Forelimb muscle (tissue), 1 donor: ENCODE results near the gene KDM1B. TPM values are rescaled to one million over a fixed set of nuclear protein-coding genes. Genes with fewer than 3 reads are reported as not detected.
"Not testable (repeated sequence)": the region's sequence is repeated elsewhere in the genome, so short reads cannot be mapped to it uniquely, and the experiment has no call there.

Experiments
- DNase-seq: peaks from one replicate; pipeline ENCODE4 v3.0.0-alpha.2; 2013; ENCODE audit warnings: low read depth
- polyA plus RNA-seq: library from polyadenylated mRNA; unstranded; fragments of 120-200 nt; gene quantifications from one replicate; pipeline ENCODE4 v1.2.1, GENCODE V29; 2013; ENCODE audit not compliant: insufficient read length

The KDM1B gene
- polyA plus RNA-seq, 1 donor, result 28.3 TPM

- no peak for DNase-seq
These were observed 34.0 kb downstream of the KDM1B start for GRCh38 chr6:18189196-18189595.

GRCh38 chr6:18192026-18192425 is 36.8 kb downstream of the KDM1B start:
- DNase-seq, result no peak

- no peak for DNase-seq
These were observed 48.6 kb downstream of the KDM1B start for GRCh38 chr6:18203786-18204185.

GRCh38 chr6:18204691-18205090 is 49.5 kb downstream of the KDM1B start:
- no peak for DNase-seq

GRCh38 chr6:18206591-18206990 is 51.4 kb downstream of the KDM1B start:
- no peak for DNase-seq

GRCh38 chr6:18207438-18207837 is 52.2 kb downstream of the KDM1B start:
- DNase-seq, result no peak

- no peak for DNase-seq
These were observed 52.7 kb downstream of the KDM1B start for GRCh38 chr6:18207949-18208348.

- not testable (repeated sequence) for DNase-seq
These were observed 53.6 kb downstream of the KDM1B start for GRCh38 chr6:18208778-18209177.

GRCh38 chr6:18209539-18210197 is 54.4 kb downstream of the KDM1B start:
- DNase-seq, result no peak

GRCh38 chr6:18210707-18211106 is 55.5 kb downstream of the KDM1B start:
- no peak for DNase-seq

- DNase-seq, result no peak
These were observed 56.1 kb downstream of the KDM1B start for GRCh38 chr6:18211338-18211737.

- no peak for DNase-seq
These were observed 57.0 kb downstream of the KDM1B start for GRCh38 chr6:18212231-18212630.

GRCh38 chr6:18213439-18213838 is 58.2 kb downstream of the KDM1B start:
- no peak for DNase-seq

GRCh38 chr6:18214003-18214402 is 58.8 kb downstream of the KDM1B start:
- no peak for DNase-seq

GRCh38 chr6:18215436-18215835 is 60.2 kb downstream of the KDM1B start:
- no peak for DNase-seq

GRCh38 chr6:18216411-18216810 is 61.2 kb downstream of the KDM1B start:
- no peak for DNase-seq

GRCh38 chr6:18218233-18218632 is 63.0 kb downstream of the KDM1B start:
- no peak for DNase-seq

- no peak for DNase-seq
These were observed 64.4 kb downstream of the KDM1B start for GRCh38 chr6:18219591-18219990.

GRCh38 chr6:18221288-18221615 is 66.0 kb downstream of the KDM1B start:
- no peak for DNase-seq

- DNase-seq, result not testable (repeated sequence)
These were observed 71.4 kb downstream of the KDM1B start for GRCh38 chr6:18226451-18227105.

- not testable (repeated sequence) for DNase-seq
These were observed 71.9 kb downstream of the KDM1B start for GRCh38 chr6:18227166-18227565.

- not testable (repeated sequence) for DNase-seq
These were observed 73.4 kb downstream of the KDM1B start for GRCh38 chr6:18228590-18228989.

GRCh38 chr6:18231856-18232255 is 76.6 kb downstream of the KDM1B start:
- DNase-seq, result not testable (repeated sequence)

- not testable (repeated sequence) for DNase-seq
These were observed 78.5 kb downstream of the KDM1B start for GRCh38 chr6:18233770-18234169.
